Measurements from ENCODE around the gene HCN1.
"Not testable (repeated sequence)": the region's sequence is repeated elsewhere in the genome, so short reads cannot be mapped to it uniquely, and the experiment has no call there.

HCN1 gene

GRCh38 chr5:45596320-45596719 is 99.9 kb downstream of the HCN1 start:
- no peak overlapping the region for H3K4me3 ChIP-seq (ENCODE audit: low read depth, low read length)

DNA sequence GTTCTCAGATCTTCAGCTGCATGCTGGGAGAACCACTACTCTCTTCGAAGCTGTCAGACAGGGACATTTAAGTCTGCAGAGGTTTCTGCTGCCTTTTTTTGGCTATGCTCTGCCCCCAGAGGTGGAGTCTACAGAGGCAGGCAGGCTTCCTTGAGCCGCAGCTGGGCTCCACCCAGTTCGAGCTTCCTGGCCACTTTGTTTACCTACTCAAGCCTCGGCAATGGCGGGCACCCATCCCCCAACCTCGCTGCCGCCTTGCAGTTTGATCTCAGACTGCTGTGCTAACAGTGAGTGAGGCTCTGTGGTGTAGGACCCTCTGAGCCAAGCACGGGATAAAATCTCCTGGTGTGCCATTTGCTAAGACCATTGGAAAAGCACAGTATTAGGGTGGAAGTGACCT is 110.2 kb downstream of the HCN1 start:
- not testable (repeated sequence) for H3K4me3 ChIP-seq (ENCODE audit: low read depth, low read length); DNase-seq (ENCODE audit: low read depth)

More at GRCh38 chr5:45596320-45596719, 99.9 kb downstream of the HCN1 start:
- TF ChIP-seq, protein P1, sequence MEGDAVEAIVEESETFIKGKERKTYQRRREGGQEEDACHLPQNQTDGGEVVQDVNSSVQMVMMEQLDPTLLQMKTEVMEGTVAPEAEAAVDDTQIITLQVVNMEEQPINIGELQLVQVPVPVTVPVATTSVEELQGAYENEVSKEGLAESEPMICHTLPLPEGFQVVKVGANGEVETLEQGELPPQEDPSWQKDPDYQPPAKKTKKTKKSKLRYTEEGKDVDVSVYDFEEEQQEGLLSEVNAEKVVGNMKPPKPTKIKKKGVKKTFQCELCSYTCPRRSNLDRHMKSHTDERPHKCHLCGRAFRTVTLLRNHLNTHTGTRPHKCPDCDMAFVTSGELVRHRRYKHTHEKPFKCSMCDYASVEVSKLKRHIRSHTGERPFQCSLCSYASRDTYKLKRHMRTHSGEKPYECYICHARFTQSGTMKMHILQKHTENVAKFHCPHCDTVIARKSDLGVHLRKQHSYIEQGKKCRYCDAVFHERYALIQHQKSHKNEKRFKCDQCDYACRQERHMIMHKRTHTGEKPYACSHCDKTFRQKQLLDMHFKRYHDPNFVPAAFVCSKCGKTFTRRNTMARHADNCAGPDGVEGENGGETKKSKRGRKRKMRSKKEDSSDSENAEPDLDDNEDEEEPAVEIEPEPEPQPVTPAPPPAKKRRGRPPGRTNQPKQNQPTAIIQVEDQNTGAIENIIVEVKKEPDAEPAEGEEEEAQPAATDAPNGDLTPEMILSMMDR (IDR thresholded peaks at IDR 0.05; ENCODE audit: low read depth, low read length, missing control alignments) = no peak
- DNase-seq (ENCODE audit: low read depth) = no peak

- no peak for DNase-seq (ENCODE audit: low read depth)
- H3K4me3 ChIP-seq (ENCODE audit: low read depth, low read length) = no peak overlapping the region
- TF ChIP-seq, protein P1 (IDR thresholded peaks at IDR 0.05; ENCODE audit: low read depth, low read length, missing control alignments) = no peak
Measured at GRCh38 chr5:45578270-45578669, 117.9 kb downstream of the HCN1 start.

- H3K4me3 ChIP-seq (ENCODE audit: low read depth, low read length) = no peak overlapping the region
- TF ChIP-seq, protein P1 (IDR thresholded peaks at IDR 0.05; ENCODE audit: low read depth, low read length, missing control alignments) = no peak
Measured at GRCh38 chr5:45568813-45569212, 127.4 kb downstream of the HCN1 start.

DNA sequence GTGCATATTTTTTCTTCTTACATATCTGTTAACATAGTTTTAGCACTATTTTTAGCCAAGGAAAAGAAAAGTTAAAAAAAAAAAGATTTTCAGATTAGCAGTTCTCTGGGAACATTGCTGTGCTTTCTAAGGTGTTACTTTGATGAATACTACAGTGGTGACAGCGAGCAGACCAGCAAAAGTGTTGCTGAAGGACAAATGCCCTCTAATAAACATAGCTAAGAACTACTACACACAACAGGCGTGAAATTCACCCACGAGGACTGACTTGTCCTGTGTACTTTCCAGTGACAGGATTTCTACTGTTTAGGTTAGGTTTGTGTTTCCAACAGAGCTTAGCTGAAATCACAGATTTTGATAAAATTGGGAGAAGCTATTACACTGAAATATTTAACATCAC is 153.8 kb downstream of the HCN1 start:
- no peak overlapping the region for H3K4me3 ChIP-seq (ENCODE audit: low read depth, low read length)
- TF ChIP-seq, protein P1 (IDR thresholded peaks at IDR 0.05; ENCODE audit: low read depth, low read length, missing control alignments) = no peak
- no peak for DNase-seq (ENCODE audit: low read depth)

More at GRCh38 chr5:45568813-45569212, 127.4 kb downstream of the HCN1 start:
- DNase-seq (ENCODE audit: low read depth) = no peak

DNA sequence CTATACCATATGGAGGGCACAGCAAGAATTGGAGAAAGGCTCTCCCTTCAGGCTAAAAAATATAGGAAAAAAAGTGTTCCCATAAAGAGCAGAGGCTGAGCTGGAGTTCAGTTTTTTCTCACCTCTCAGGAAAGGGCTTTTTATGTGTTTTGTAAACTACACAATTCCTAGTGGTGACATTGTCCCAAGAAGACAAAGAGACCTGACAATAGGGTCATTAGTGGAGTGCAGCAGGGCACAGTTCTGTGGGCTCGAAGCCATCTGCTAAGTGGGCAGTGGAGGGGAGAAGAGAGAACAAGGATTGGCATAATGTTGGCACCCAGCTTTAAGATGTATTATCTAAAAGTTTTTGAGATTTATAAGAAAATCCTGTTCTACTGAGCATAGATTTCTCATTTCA is 162.5 kb downstream of the HCN1 start:
- DNase-seq (ENCODE audit: low read depth) = no peak
- TF ChIP-seq, protein P1 (IDR thresholded peaks at IDR 0.05; ENCODE audit: low read depth, low read length, missing control alignments) = no peak
- H3K4me3 ChIP-seq (ENCODE audit: low read depth, low read length) = no peak overlapping the region

- no peak overlapping the region for H3K4me3 ChIP-seq (ENCODE audit: low read depth, low read length)
- TF ChIP-seq, protein P1 (IDR thresholded peaks at IDR 0.05; ENCODE audit: low read depth, low read length, missing control alignments) = no peak
- DNase-seq (ENCODE audit: low read depth) = no peak
Measured at GRCh38 chr5:45532826-45533624, 163.2 kb downstream of the HCN1 start.

Measured in GM12864 (cell line).